ENCODE data around the gene CEMIP2. TPM values are rescaled to one million over a fixed set of nuclear protein-coding genes. Genes with fewer than 3 reads are reported as not detected.

Gene CEMIP2, protein sequence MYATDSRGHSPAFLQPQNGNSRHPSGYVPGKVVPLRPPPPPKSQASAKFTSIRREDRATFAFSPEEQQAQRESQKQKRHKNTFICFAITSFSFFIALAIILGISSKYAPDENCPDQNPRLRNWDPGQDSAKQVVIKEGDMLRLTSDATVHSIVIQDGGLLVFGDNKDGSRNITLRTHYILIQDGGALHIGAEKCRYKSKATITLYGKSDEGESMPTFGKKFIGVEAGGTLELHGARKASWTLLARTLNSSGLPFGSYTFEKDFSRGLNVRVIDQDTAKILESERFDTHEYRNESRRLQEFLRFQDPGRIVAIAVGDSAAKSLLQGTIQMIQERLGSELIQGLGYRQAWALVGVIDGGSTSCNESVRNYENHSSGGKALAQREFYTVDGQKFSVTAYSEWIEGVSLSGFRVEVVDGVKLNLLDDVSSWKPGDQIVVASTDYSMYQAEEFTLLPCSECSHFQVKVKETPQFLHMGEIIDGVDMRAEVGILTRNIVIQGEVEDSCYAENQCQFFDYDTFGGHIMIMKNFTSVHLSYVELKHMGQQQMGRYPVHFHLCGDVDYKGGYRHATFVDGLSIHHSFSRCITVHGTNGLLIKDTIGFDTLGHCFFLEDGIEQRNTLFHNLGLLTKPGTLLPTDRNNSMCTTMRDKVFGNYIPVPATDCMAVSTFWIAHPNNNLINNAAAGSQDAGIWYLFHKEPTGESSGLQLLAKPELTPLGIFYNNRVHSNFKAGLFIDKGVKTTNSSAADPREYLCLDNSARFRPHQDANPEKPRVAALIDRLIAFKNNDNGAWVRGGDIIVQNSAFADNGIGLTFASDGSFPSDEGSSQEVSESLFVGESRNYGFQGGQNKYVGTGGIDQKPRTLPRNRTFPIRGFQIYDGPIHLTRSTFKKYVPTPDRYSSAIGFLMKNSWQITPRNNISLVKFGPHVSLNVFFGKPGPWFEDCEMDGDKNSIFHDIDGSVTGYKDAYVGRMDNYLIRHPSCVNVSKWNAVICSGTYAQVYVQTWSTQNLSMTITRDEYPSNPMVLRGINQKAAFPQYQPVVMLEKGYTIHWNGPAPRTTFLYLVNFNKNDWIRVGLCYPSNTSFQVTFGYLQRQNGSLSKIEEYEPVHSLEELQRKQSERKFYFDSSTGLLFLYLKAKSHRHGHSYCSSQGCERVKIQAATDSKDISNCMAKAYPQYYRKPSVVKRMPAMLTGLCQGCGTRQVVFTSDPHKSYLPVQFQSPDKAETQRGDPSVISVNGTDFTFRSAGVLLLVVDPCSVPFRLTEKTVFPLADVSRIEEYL (N-terminal part only)
- total RNA-seq, result 100 to 1,000 TPM in 3 of 5 donors, 10 to 100 TPM in 2; 40.3 to 218 (median 187) TPM
- polyA plus RNA-seq, result 10 to 100 TPM; 12.4 to 28.8 (median 13.6) TPM
- long read RNA-seq, donor 1, partial matches to known transcripts, result 0 of 3 reads
- long read RNA-seq, donor 1, other reads (novel, unspliced or antisense), result 0 of 3 reads
- long read RNA-seq, donor 2, partial matches to known transcripts, result 0 of 2 reads
- long read RNA-seq, donor 2, other reads (novel, unspliced or antisense), result 0 of 2 reads
- long read RNA-seq, donor 3, partial matches to known transcripts, result 0 of 5 reads
- long read RNA-seq, donor 3, other reads (novel, unspliced or antisense), result 0 of 5 reads
- long read RNA-seq, donor 4, result 0 reads
- long read RNA-seq, donor 5, partial matches to known transcripts, result 0 of 3 reads
- long read RNA-seq, donor 5, other reads (novel, unspliced or antisense), result 0 of 3 reads
- long read RNA-seq, donor 6, partial matches to known transcripts, result 0 of 9 reads
- long read RNA-seq, donor 6, other reads (novel, unspliced or antisense), result 0 of 9 reads
- long read RNA-seq, donor 7, partial matches to known transcripts, result 0 of 3 reads
- long read RNA-seq, donor 7, other reads (novel, unspliced or antisense), result 0 of 3 reads
- long read RNA-seq, donor 8, partial matches to known transcripts, result 0 of 2 reads
- long read RNA-seq, donor 8, other reads (novel, unspliced or antisense), result 0 of 2 reads
- long read RNA-seq, donor 9, partial matches to known transcripts, result 0 of 2 reads
- long read RNA-seq, donor 9, other reads (novel, unspliced or antisense), result 0 of 2 reads
- long read RNA-seq, donor 10, partial matches to known transcripts, result 0 of 2 reads
- long read RNA-seq, donor 10, other reads (novel, unspliced or antisense), result 0 of 2 reads

DNA sequence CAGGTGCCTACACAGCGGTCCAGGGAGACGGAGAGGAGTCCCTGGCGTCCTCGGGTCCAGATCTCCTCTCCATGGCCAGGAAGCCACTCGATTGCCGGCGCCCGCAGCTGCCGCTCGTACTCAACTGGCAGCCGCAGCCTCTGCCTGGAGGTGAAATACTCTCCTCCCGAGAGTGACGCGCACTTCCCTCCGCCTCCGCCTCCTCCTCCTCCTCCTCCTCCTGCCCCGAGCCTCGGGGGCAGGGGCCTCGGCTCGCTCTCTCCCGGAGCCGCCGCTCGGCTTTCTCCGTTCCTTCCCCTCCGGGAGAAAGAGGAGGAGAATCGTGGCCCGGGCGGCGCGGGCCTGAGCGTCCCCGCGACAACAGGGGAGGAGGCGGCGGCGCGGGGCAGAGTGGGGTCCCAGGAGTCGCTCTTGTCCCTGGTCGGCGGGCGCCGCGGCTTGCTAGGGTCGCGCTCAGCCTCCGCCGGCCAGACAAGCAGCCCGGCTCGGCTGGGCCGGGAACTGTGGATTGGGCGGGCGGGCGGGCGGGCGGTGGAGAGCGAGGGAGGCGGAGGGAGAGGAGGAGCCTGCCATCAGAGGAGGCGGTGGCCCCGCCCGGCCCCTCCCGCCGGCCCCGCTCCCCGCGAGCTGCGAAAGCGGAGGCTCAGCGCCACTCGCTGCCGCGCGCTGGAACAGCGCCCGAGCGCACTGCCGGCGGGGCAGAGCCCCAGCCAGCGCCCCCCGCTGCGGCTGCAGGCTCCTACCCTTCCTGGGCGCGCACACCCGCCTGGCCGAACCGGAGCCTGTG is at the start of gene CEMIP2:
TSS of gene CEMIP2 (minus strand) at position 126 of the 787 bp plus-strand sequence. CDS start 18,140 bp downstream, outside the sequence.
- peaks cover 31 to 60% (median 44%) of the 10 kb centered on the region in 4 donors for H3K4me1 ChIP-seq
- TF ChIP-seq POLR2A (IDR thresholded peaks at IDR 0.05), result peak in 2 of 4 donors; percentile 78 to 86
- TF ChIP-seq POLR2AphosphoS5 (IDR thresholded peaks at IDR 0.05), result peak; percentile 72 to 94 (median 90)
- TF ChIP-seq, protein P1, sequence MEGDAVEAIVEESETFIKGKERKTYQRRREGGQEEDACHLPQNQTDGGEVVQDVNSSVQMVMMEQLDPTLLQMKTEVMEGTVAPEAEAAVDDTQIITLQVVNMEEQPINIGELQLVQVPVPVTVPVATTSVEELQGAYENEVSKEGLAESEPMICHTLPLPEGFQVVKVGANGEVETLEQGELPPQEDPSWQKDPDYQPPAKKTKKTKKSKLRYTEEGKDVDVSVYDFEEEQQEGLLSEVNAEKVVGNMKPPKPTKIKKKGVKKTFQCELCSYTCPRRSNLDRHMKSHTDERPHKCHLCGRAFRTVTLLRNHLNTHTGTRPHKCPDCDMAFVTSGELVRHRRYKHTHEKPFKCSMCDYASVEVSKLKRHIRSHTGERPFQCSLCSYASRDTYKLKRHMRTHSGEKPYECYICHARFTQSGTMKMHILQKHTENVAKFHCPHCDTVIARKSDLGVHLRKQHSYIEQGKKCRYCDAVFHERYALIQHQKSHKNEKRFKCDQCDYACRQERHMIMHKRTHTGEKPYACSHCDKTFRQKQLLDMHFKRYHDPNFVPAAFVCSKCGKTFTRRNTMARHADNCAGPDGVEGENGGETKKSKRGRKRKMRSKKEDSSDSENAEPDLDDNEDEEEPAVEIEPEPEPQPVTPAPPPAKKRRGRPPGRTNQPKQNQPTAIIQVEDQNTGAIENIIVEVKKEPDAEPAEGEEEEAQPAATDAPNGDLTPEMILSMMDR (IDR thresholded peaks at IDR 0.05), result peak in 3 of 7 experiments; percentile 22 to 39 (median 31)
- no peak for TF ChIP-seq EP300 (IDR thresholded peaks at IDR 0.05)
- WGBS, 5 donors, result 0 to 1% (median 0%) methylated on average over 27 to 84 of the region's 86 CpGs
- peak; percentile 93 to 97 for DNase-seq
- H3K4me3 ChIP-seq, result peak within 1 kb of the TSS; percentile 72 to 91 (median 82)
- no peaks in the 10 kb centered on the region for H3K27me3 ChIP-seq
- H3K9me3 ChIP-seq, result no peaks in the 10 kb centered on the region
- peak within 1 kb of the TSS; percentile 94 to 100 (median 98) for H3K27ac ChIP-seq
- intact Hi-C loops (cut with DNase I; ENCODE audit: low total_unique reads), result no loop called here
- no peaks in the 10 kb centered on the region for H3K36me3 ChIP-seq

DNA sequence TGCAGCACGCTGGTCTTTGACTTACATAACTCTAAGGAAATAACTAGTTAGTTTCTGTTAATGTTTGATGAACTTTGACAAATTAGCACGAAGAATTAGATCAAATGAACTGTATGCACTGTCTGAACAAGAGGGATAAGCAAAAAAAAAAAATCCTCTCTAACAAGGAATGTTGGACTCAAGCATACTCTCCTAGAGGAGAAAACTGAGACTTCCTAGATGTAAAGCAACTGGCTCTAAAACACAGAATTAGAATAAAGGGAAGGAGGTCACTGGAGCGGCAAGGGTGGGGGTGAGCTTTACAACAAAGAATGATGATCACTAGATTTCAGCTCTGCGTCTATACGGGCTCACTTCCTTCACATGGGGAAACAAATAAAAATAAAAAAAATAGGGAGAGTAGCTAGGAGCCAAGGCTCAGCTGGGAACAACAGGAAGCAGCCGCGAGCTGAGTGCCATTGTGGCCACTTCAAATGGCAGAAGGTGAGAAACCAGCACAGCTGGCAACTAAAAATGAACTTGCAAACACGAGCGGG is 48.7 kb upstream of the CEMIP2 start:
- intact Hi-C loops (cut with DNase I; ENCODE audit: low total_unique reads), result no loop called here
- peak in 1 of 2 donors; percentile 40 for DNase-seq
- no peak for TF ChIP-seq EP300 (IDR thresholded peaks at IDR 0.05)
- no peak for TF ChIP-seq POLR2A (IDR thresholded peaks at IDR 0.05)
- no peak for TF ChIP-seq POLR2AphosphoS5 (IDR thresholded peaks at IDR 0.05)
- TF ChIP-seq, protein P1 (IDR thresholded peaks at IDR 0.05), result no peak
- Histone ChIP-seq H3K36me3 (no peaks in the 10 kb centered on the region), H3K27ac (no peak overlapping the region), H3K4me3 (no peak overlapping the region), H3K9me3 (no peaks in the 10 kb centered on the region), H3K27me3 (no peaks in the 10 kb centered on the region), H3K4me1 (no peaks in the 10 kb centered on the region)
- WGBS, 5 donors, result 45 to 63% (median 57%) methylated on average over 9 of the region's 9 CpGs

DNA sequence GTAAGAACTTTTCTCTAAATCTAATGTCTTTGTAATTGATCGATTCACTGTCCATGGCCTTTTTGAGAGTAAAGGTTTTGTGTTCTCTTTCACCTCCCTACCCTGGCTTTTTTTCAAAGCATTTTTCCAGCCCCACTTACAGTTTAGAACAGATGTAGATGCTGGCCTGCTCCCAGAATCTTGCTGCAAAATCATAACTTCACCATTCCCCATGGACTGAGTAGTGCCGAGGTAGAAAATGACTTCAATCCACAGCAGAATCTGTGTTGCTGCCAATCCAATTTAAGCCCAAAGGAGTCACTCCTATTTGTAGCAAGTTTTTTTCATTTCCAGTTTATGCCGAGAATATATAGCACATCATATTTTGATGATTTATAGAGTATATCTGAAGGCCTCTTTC is 46.5 kb upstream of the CEMIP2 start:
- peak in 1 of 2 donors; percentile 59 for DNase-seq
- no peaks in the 10 kb centered on the region for H3K9me3 ChIP-seq
- intact Hi-C loops (cut with DNase I; ENCODE audit: low total_unique reads), result no loop called here
- TF ChIP-seq POLR2A (IDR thresholded peaks at IDR 0.05) (no peak), POLR2AphosphoS5 (IDR thresholded peaks at IDR 0.05) (no peak), EP300 (IDR thresholded peaks at IDR 0.05) (no peak)
- TF ChIP-seq, protein P1 (IDR thresholded peaks at IDR 0.05), result no peak
- no peaks in the 10 kb centered on the region for H3K4me1 ChIP-seq
- no peaks in the 10 kb centered on the region for H3K36me3 ChIP-seq
- H3K27me3 ChIP-seq, result no peaks in the 10 kb centered on the region
- WGBS, 5 donors, result 78 to 97% (median 85%) methylated on average over 3 of the region's 3 CpGs
- no peak overlapping the region for H3K4me3 ChIP-seq
- H3K27ac ChIP-seq, result no peak overlapping the region
